ENCODE measurements around the gene DENND2D.

- TF ChIP-seq CTCF (IDR thresholded peaks at IDR 0.05) = no peak
- no peak for TF ChIP-seq ZBTB43 (CRISPR knock-in tag; IDR thresholded peaks at IDR 0.05)
- TF ChIP-seq NFE2L1 (CRISPR knock-in tag; IDR thresholded peaks at IDR 0.05) = no peak
- TF ChIP-seq ELF4 (CRISPR knock-in tag; IDR thresholded peaks at IDR 0.05; ENCODE audit: low read depth) = no peak
- TF ChIP-seq ZNF416 (CRISPR knock-in tag; IDR thresholded peaks at IDR 0.05) = no peak
- TF ChIP-seq NR1H2 (CRISPR knock-in tag; IDR thresholded peaks at IDR 0.05) = no peak
- TF ChIP-seq ETV6 (CRISPR knock-in tag; IDR thresholded peaks at IDR 0.05) = no peak
- no peak for TF ChIP-seq USF1 (CRISPR knock-in tag; IDR thresholded peaks at IDR 0.05)
Observed at GRCh38 chr1:111214884-111215283, 14.4 kb upstream of the DENND2D start.
